Activated T-helper 9 cell treated with anti-CD3 and anti-CD28 coated beads, Interleukin-2, amount 50 U/mL, for 16 hours (primary cell): ENCODE data around the gene HOXA11.

ENCODE experiments used
- DNase-seq: peaks from one replicate; pipeline ENCODE4 v3.0.0-alpha.2; 2020; ENCODE audit warnings: low read depth

HOXA11 gene

GRCh38 chr7:27158436-27159265 is 26.4 kb downstream of the HOXA11 start:
- DNase-seq: no peak

GRCh38 chr7:27157702-27158431 is 27.2 kb downstream of the HOXA11 start:
- DNase-seq: no peak

- DNase-seq: no peak
These were observed 27.9 kb downstream of the HOXA11 start for GRCh38 chr7:27156916-27157701.

- DNase-seq: no peak
These were observed 28.5 kb downstream of the HOXA11 start, which contains the start of gene HOXA7 for GRCh38 chr7:27156508-27156898. Gene HOXA7 (minus strand): TSS chr7:27156675. CDS start chr7:27156545, 130 bp downstream.

GRCh38 chr7:27155816-27156507 is 29.1 kb downstream of the HOXA11 start:
- DNase-seq: no peak

GRCh38 chr7:27154901-27155815 is 29.9 kb downstream of the HOXA11 start:
- no peak for DNase-seq

- DNase-seq: no peak
These were observed 30.7 kb downstream of the HOXA11 start for GRCh38 chr7:27154369-27154768.

- DNase-seq: no peak
These were observed 31.5 kb downstream of the HOXA11 start for GRCh38 chr7:27153526-27153925.

GRCh38 chr7:27152816-27153442 is 32.1 kb downstream of the HOXA11 start:
- no peak for DNase-seq

GRCh38 chr7:27151931-27152815 is 32.9 kb downstream of the HOXA11 start, which contains the start of gene HOXA3:
Gene HOXA3 (minus strand): TSS chr7:27152583. CDS start chr7:27110640, 41,943 bp downstream.
- DNase-seq: no peak

GRCh38 chr7:27151341-27151930 is 33.6 kb downstream of the HOXA11 start:
- no peak for DNase-seq

GRCh38 chr7:27150568-27151340 is 34.3 kb downstream of the HOXA11 start:
- peak; percentile 43 for DNase-seq

GRCh38 chr7:27149842-27150567 is 35.0 kb downstream of the HOXA11 start:
- DNase-seq: no peak

- no peak for DNase-seq
These were observed 36.0 kb downstream of the HOXA11 start for GRCh38 chr7:27148756-27149641.

GRCh38 chr7:27148031-27148755 is 36.8 kb downstream of the HOXA11 start:
- no peak for DNase-seq
